Right lobe of liver (tissue), 4 donors: ENCODE results near the gene CPLX1.

Experiments
- POLR2A ChIP-seq: fragments of 450-650 bp; IDR thresholded peaks from one replicate; pipeline ENCODE4 v1.6.1; 2017; ENCODE audit warnings: antibody characterized with exemption, mild to moderate bottlenecking
- TF ChIP-seq, protein P1 (sequence below), 4 donors: fragments of 200-600 bp in 3 of 4; fragments of 450-650 bp in 1 of 4; IDR thresholded peaks; one replicate each; pipeline versions ENCODE4 v1.5.1 to v1.8.0; 2016 to 2022; ENCODE audit warnings: antibody characterized with exemption in 4 of 4, mild to moderate bottlenecking in 2 of 4
- donor health status: DM: no; HTN: no; CAD: no.
- donor health status: DM: no; HTN: no; CAD: no.
- donor health status: DM: no; HTN: yes; CAD: no.

DNA sequence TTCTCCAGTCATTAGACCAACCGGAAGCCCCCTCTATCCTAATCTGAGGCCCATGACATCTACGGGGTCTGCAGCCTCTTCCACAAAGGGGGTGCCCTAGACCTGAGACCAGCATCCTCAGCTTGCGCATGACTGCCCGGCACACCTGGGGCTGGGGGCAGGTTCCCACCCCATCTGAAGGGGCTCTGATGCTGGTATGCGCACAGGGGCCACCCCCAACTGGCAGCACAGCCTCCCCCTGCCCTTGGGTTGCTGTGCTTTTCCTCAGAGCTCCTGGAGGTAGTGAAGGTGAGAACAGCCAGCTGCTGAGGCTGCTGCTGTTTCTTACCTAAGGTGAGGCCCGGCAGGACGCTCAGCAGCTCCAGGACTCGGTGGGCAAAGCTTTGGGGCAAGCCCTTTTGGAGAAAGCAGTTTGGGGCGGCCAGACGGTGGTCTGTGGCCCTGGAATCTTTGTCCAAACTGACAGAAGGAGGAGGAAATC, 18.9 kb upstream of the CPLX1 start:
- TF ChIP-seq, protein P1, sequence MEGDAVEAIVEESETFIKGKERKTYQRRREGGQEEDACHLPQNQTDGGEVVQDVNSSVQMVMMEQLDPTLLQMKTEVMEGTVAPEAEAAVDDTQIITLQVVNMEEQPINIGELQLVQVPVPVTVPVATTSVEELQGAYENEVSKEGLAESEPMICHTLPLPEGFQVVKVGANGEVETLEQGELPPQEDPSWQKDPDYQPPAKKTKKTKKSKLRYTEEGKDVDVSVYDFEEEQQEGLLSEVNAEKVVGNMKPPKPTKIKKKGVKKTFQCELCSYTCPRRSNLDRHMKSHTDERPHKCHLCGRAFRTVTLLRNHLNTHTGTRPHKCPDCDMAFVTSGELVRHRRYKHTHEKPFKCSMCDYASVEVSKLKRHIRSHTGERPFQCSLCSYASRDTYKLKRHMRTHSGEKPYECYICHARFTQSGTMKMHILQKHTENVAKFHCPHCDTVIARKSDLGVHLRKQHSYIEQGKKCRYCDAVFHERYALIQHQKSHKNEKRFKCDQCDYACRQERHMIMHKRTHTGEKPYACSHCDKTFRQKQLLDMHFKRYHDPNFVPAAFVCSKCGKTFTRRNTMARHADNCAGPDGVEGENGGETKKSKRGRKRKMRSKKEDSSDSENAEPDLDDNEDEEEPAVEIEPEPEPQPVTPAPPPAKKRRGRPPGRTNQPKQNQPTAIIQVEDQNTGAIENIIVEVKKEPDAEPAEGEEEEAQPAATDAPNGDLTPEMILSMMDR (IDR thresholded peaks at IDR 0.05): no peak
- TF ChIP-seq POLR2A: no peak
